GM19043 (cell line): Measurements from ENCODE around the gene GRHPR.
"Not testable (repeated sequence)": the region's sequence is repeated elsewhere in the genome, so short reads cannot be mapped to it uniquely, and the experiment has no call there.

Source experiments
- ATAC-seq: cut with Tn5 transposase; IDR thresholded peaks from one replicate; pipeline ENCODE4 v1.9.1; 2021; ENCODE audit warnings: low read depth; ENCODE audit not compliant: unreplicated experiment

Gene GRHPR

GRCh38 chr9:37474438-37474837 lies 51.9 kb downstream of the GRHPR start:
- ATAC-seq: no peak

- no peak for ATAC-seq
Observed at GRCh38 chr9:37476930-37477329, 54.4 kb downstream of the GRHPR start.

- not testable (repeated sequence) for ATAC-seq
Observed at GRCh38 chr9:37477443-37477842, 54.9 kb downstream of the GRHPR start.

GRCh38 chr9:37477987-37478619 lies 55.6 kb downstream of the GRHPR start:
- ATAC-seq: not testable (repeated sequence)

- ATAC-seq: no peak
Observed at GRCh38 chr9:37480759-37481158, 58.3 kb downstream of the GRHPR start.

GRCh38 chr9:37485389-37486255 lies 63.1 kb downstream of the GRHPR start, which contains the start of gene POLR1E:
Gene POLR1E (plus strand): TSS chr9:37485948. CDS start chr9:37486048, 100 bp downstream.
- ATAC-seq: peak; percentile 95

- no peak for ATAC-seq
Observed at GRCh38 chr9:37486256-37486615, 63.7 kb downstream of the GRHPR start.
